MM.1S (cell line): ENCODE results near the gene TTBK1.

Experiments used
- DNase-seq: peaks from one replicate; pipeline ENCODE4 v3.0.0-alpha.2; 2015
- H2AFZ ChIP-seq: fragments of 300-600 bp; sonication (generic); 2 replicates; pipeline ENCODE4 v1.6.0; 2016; ENCODE audit warnings: antibody characterized with exemption, low read length
- H3F3A ChIP-seq: fragments of 300-600 bp; sonication (generic); 2 replicates; pipeline ENCODE4 v1.6.1; 2016; ENCODE audit warnings: mild to moderate bottlenecking, antibody characterized with exemption, low read length, moderate library complexity, mixed read lengths; ENCODE audit not compliant: insufficient read depth
- H3K27ac ChIP-seq: fragments of 300-600 bp; sonication (generic); 2 replicates; pipeline ENCODE4 v1.5.1; 2016; ENCODE audit warnings: mild to moderate bottlenecking, low read length
- H3K27me3 ChIP-seq: fragments of 300-600 bp; sonication (generic); replicated peaks from 2 replicates; pipeline ENCODE4 v1.6.0; 2016; ENCODE audit warnings: low read length; ENCODE audit not compliant: insufficient read depth
- H3K36me3 ChIP-seq: fragments of 300-600 bp; sonication (generic); replicated peaks from 2 replicates; pipeline ENCODE4 v1.6.1; 2016; ENCODE audit warnings: mild to moderate bottlenecking, low read length, mixed read lengths; ENCODE audit not compliant: insufficient read depth
- H3K4me1 ChIP-seq: fragments of 300-600 bp; sonication (generic); 2 replicates; pipeline ENCODE4 v1.6.1; 2016; ENCODE audit warnings: low read length, mixed read lengths
- H3K4me2 ChIP-seq: fragments of 300-600 bp; sonication (generic); 2 replicates; pipeline ENCODE4 v1.6.0; 2016; ENCODE audit warnings: low read depth, low read length
- H3K4me3 ChIP-seq: fragments of 300-600 bp; sonication (generic); 2 replicates; pipeline ENCODE4 v1.5.1; 2016; ENCODE audit warnings: low read length, mixed read lengths
- H3K79me2 ChIP-seq: fragments of 300-600 bp; sonication (generic); 2 replicates; pipeline ENCODE4 v1.6.1; 2016; ENCODE audit warnings: mixed run types, low read length, mixed read lengths
- H3K9ac ChIP-seq: fragments of 300-600 bp; sonication (generic); 2 replicates; pipeline ENCODE4 v1.6.1; 2016; ENCODE audit warnings: low read length, mixed read lengths
- H3K9me2 ChIP-seq: fragments of 300-600 bp; sonication (generic); replicated peaks from 2 replicates; pipeline ENCODE4 v1.6.1; 2016; ENCODE audit warnings: mild to moderate bottlenecking, low read length, mixed read lengths; ENCODE audit not compliant: insufficient read depth
- H3K9me3 ChIP-seq: fragments of 300-600 bp; sonication (generic); replicated peaks from 2 replicates; pipeline ENCODE4 v1.6.1; 2016; ENCODE audit warnings: mild to moderate bottlenecking, low read length, mixed read lengths; ENCODE audit not compliant: insufficient read depth
- H4K20me1 ChIP-seq: fragments of 300-600 bp; sonication (generic); 2 replicates; pipeline ENCODE4 v1.6.1; 2016; ENCODE audit warnings: mild to moderate bottlenecking, low read length, moderate library complexity, mixed read lengths; ENCODE audit not compliant: insufficient read depth
- EZH2 ChIP-seq: fragments of 300-600 bp; sonication (generic); optimal IDR thresholded peaks from 2 replicates; pipeline ENCODE3; 2017; ENCODE audit warnings: low read depth, mild to moderate bottlenecking, antibody characterized with exemption, low read length, mixed read lengths
- EZH2phosphoT487 ChIP-seq: fragments of 300-600 bp; sonication (generic); IDR thresholded peaks from 2 replicates; pipeline ENCODE4 v1.6.1; 2018; ENCODE audit warnings: antibody characterized with exemption, low read length
- TF ChIP-seq, protein P1 (sequence below): fragments of 300-600 bp; sonication (generic); IDR thresholded peaks from 2 replicates; pipeline ENCODE4 v1.5.1; 2016; ENCODE audit warnings: antibody characterized with exemption, low read length, mixed read lengths

TTBK1 gene

DNA sequence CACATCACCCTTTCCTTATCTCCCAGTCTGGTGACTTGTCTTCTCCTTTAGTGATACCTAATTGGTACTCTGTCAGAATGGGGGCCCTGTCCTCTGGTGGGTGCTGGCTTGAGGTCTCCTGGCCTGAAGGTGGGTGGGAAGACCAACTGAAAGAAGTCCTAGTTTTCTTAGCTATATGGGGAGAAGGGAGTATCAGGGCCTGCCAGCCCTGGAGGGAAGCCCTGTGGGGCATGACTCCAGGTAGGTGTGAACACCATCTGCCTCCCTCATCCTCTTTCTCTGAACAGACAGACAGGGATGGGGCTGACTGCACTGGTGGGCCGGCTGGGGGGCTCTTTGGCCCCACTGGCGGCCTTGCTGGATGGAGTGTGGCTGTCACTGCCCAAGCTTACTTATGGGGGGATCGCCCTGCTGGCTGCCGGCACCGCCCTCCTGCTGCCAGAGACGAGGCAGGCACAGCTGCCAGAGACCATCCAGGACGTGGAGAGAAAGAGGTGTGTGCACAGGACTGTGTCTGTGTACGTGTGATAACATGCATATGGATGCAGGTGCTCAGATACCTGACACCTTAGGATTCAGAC lies 60.6 kb downstream of the TTBK1 start:
- no peak for DNase-seq

DNA sequence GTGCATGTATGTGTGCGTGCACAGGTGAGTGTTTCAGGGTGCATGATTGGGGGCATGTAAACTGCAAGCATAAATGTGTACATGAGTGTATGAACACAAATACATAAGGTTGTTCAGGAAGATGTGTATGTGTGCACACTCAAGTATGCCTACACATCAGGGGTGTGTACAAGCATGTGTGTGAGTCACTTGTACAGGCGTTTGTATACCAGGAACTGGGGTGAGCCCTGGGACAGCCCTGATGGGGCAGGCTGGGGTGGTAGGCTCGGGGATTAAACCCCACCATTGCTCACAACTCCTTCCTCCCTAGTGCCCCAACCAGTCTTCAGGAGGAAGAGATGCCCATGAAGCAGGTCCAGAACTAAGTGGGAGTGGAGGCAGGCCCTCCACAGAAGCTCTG lies 61.1 kb downstream of the TTBK1 start:
- H3K4me2 ChIP-seq, result no peak overlapping the region
- H3K4me1 ChIP-seq, result no peaks in the 10 kb centered on the region
- H3K4me3 ChIP-seq, result no peak overlapping the region
- DNase-seq, result no peak
- no peak overlapping the region for H3K9ac ChIP-seq
- no peaks in the 10 kb centered on the region for H3F3A ChIP-seq
- no peaks in the 10 kb centered on the region for H3K79me2 ChIP-seq
- TF ChIP-seq EZH2phosphoT487, result no peak
- TF ChIP-seq, protein P1, sequence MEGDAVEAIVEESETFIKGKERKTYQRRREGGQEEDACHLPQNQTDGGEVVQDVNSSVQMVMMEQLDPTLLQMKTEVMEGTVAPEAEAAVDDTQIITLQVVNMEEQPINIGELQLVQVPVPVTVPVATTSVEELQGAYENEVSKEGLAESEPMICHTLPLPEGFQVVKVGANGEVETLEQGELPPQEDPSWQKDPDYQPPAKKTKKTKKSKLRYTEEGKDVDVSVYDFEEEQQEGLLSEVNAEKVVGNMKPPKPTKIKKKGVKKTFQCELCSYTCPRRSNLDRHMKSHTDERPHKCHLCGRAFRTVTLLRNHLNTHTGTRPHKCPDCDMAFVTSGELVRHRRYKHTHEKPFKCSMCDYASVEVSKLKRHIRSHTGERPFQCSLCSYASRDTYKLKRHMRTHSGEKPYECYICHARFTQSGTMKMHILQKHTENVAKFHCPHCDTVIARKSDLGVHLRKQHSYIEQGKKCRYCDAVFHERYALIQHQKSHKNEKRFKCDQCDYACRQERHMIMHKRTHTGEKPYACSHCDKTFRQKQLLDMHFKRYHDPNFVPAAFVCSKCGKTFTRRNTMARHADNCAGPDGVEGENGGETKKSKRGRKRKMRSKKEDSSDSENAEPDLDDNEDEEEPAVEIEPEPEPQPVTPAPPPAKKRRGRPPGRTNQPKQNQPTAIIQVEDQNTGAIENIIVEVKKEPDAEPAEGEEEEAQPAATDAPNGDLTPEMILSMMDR, result no peak
- no peak for TF ChIP-seq EZH2
- H2AFZ ChIP-seq, result no peak overlapping the region
- H3K9me3 ChIP-seq, result no peaks in the 10 kb centered on the region
- no peak overlapping the region for H3K27ac ChIP-seq
- no peaks in the 10 kb centered on the region for H4K20me1 ChIP-seq
- no peaks in the 10 kb centered on the region for H3K9me2 ChIP-seq
- no peaks in the 10 kb centered on the region for H3K36me3 ChIP-seq
- no peaks in the 10 kb centered on the region for H3K27me3 ChIP-seq

More for the DNA sequence above, 60.6 kb downstream of the TTBK1 start:
- H3K9ac ChIP-seq, result no peak overlapping the region
- H3K4me3 ChIP-seq, result no peak overlapping the region
- no peaks in the 10 kb centered on the region for H3K9me3 ChIP-seq
- no peak for TF ChIP-seq EZH2phosphoT487
- no peaks in the 10 kb centered on the region for H3K9me2 ChIP-seq
- no peak overlapping the region for H3K27ac ChIP-seq
- H3K4me1 ChIP-seq, result no peaks in the 10 kb centered on the region
- H3F3A ChIP-seq, result no peaks in the 10 kb centered on the region
- H3K4me2 ChIP-seq, result no peak overlapping the region
- no peaks in the 10 kb centered on the region for H3K36me3 ChIP-seq
- no peaks in the 10 kb centered on the region for H4K20me1 ChIP-seq
- no peaks in the 10 kb centered on the region for H3K27me3 ChIP-seq
- H2AFZ ChIP-seq, result no peak overlapping the region
- no peaks in the 10 kb centered on the region for H3K79me2 ChIP-seq

DNA sequence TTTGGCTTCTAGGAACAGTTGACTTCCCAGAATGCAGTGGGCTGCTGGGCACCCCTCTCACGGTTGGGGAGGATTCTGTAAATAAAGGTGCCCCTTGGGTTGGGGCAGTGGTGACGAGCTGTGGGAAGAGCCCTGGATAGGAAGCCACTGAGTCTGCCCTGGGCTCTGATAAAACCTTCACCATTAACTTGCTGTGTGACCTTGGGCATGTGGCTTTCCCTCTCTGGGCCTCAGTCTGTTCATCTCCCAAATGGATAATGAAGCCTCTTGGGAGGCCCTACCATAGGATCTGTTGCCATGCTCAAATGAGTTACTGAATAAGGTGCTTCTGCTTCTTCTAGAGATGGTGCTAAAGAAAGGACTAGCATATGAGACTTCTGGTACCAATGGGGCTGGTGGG lies 61.6 kb downstream of the TTBK1 start:
- H3K4me3 ChIP-seq, result no peak overlapping the region
- H3F3A ChIP-seq, result no peaks in the 10 kb centered on the region
- no peak overlapping the region for H3K27ac ChIP-seq
- H3K79me2 ChIP-seq, result no peaks in the 10 kb centered on the region
- TF ChIP-seq EZH2, result no peak
- no peak for TF ChIP-seq EZH2phosphoT487
- TF ChIP-seq, protein P1, result no peak
- H3K9me2 ChIP-seq, result no peaks in the 10 kb centered on the region
- no peaks in the 10 kb centered on the region for H4K20me1 ChIP-seq
- H3K27me3 ChIP-seq, result no peaks in the 10 kb centered on the region
- DNase-seq, result no peak
- H3K9ac ChIP-seq, result no peak overlapping the region
- H3K9me3 ChIP-seq, result no peaks in the 10 kb centered on the region
- no peak overlapping the region for H2AFZ ChIP-seq
- no peak overlapping the region for H3K4me2 ChIP-seq
- H3K36me3 ChIP-seq, result no peaks in the 10 kb centered on the region
- H3K4me1 ChIP-seq, result no peaks in the 10 kb centered on the region

DNA sequence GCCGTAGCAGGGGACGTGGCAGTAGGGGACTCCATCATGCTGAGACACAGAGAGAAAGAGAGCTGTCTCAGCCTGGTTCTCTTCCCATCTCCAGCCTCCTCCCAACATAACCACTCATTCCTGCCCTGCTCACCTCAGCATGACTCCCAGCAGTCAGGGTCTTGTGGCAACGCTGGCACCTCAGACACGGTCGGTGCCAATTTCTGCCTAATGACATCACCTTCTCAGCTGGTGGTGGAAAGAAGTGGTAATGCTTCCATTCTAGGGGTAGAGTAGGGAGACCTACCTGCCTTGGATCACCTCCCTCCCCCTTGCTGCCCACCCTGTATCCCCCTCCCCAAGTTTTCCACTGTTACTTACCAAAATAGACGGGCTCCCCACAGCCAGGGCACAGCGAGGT lies 62.8 kb downstream of the TTBK1 start:
- Histone ChIP-seq H3K36me3 (no peaks in the 10 kb centered on the region), H4K20me1 (no peaks in the 10 kb centered on the region), H3K9ac (no peak overlapping the region), H3K4me3 (no peak overlapping the region), H3K4me2 (no peak overlapping the region), H2AFZ (no peak overlapping the region), H3K27me3 (no peaks in the 10 kb centered on the region), H3K27ac (no peak overlapping the region), H3K9me3 (no peaks in the 10 kb centered on the region), H3F3A (no peaks in the 10 kb centered on the region), H3K79me2 (no peaks in the 10 kb centered on the region), H3K4me1 (no peaks in the 10 kb centered on the region), H3K9me2 (no peaks in the 10 kb centered on the region)
- no peak for DNase-seq
- no peak for TF ChIP-seq EZH2
- TF ChIP-seq, protein P1, result no peak
- TF ChIP-seq EZH2phosphoT487, result no peak
